Activated CD4-positive, CD25-positive, alpha-beta regulatory T cell treated with anti-CD3 and anti-CD28 coated beads, Interleukin-2, amount 50 U/mL, for 16 hours (primary cell): ENCODE data around the gene TMEM88.

ENCODE experiments used
- DNase-seq: peaks from one replicate; pipeline ENCODE4 v3.0.0-alpha.2; 2020; ENCODE audit warnings: low read depth, low spot score

Gene TMEM88

GRCh38 chr17:7833011-7833794, 21.7 kb upstream of the TMEM88 start:
- no peak for DNase-seq

GRCh38 chr17:7833795-7834541, 20.9 kb upstream of the TMEM88 start, which contains the start of gene KDM6B:
Gene KDM6B (plus strand): TSS chr17:7834217. CDS start chr17:7845555, 11,338 bp downstream.
- DNase-seq, result peak; percentile 68

GRCh38 chr17:7834542-7834956, 20.3 kb upstream of the TMEM88 start:
- no peak for DNase-seq

- DNase-seq, result peak; percentile 82
These were observed 19.7 kb upstream of the TMEM88 start for GRCh38 chr17:7834957-7835813.

- DNase-seq, result no peak
These were observed 18.9 kb upstream of the TMEM88 start for GRCh38 chr17:7835814-7836595.

- no peak for DNase-seq
These were observed 18.1 kb upstream of the TMEM88 start for GRCh38 chr17:7836596-7837407.

- no peak for DNase-seq
These were observed 17.3 kb upstream of the TMEM88 start for GRCh38 chr17:7837408-7838088.

GRCh38 chr17:7838090-7839075, 16.5 kb upstream of the TMEM88 start:
- no peak for DNase-seq

- DNase-seq, result no peak
These were observed 15.5 kb upstream of the TMEM88 start for GRCh38 chr17:7839190-7839875.

- DNase-seq, result no peak
These were observed 15.0 kb upstream of the TMEM88 start for GRCh38 chr17:7839876-7840261.

- no peak for DNase-seq
These were observed 14.4 kb upstream of the TMEM88 start for GRCh38 chr17:7840441-7840840.

- no peak for DNase-seq
These were observed 14.0 kb upstream of the TMEM88 start for GRCh38 chr17:7840875-7841274.

GRCh38 chr17:7841396-7841914, 13.4 kb upstream of the TMEM88 start:
- peak; percentile 76 for DNase-seq

- peak; percentile 70 for DNase-seq
These were observed 12.9 kb upstream of the TMEM88 start for GRCh38 chr17:7841915-7842379.

GRCh38 chr17:7842380-7843256, 12.2 kb upstream of the TMEM88 start:
- peak; percentile 91 for DNase-seq

- no peak for DNase-seq
These were observed 11.7 kb upstream of the TMEM88 start for GRCh38 chr17:7843257-7843535.
